Panc1 (cell line): ENCODE measurements around the gene CCHCR1. TPM values are rescaled to one million over a fixed set of nuclear protein-coding genes. Genes with fewer than 3 reads are reported as not detected.

Experiments
- ATAC-seq: fragments of 200-7000 bp; cut with Tn5 transposase; 2 replicates; pipeline ENCODE4 v1.9.1; 2020; ENCODE audit warnings: mild to moderate bottlenecking, moderate library complexity
- BruUV-seq: library from RNA; stranded (reverse); fragments of 400-500 nt; replicated peaks from 2 replicates; lab custom pipeline; 2021; lab: Mats Ljungman, UMichigan
- CTCF ChIA-PET: fragments of 300-600 bp; sonication (Branson Sonifier 250); formaldehyde crosslinking; loops from one replicate; lab custom pipeline; 2022; ENCODE audit warnings: antibody characterized with exemption; lab: Charles Lee
- POLR2A ChIA-PET: fragments of 300-600 bp; sonication (Branson Sonifier 250); formaldehyde crosslinking; loops from one replicate; lab custom pipeline; 2022; ENCODE audit warnings: antibody characterized with exemption; lab: Charles Lee
- DNase-seq: peaks from one replicate; pipeline ENCODE4 v3.0.0-alpha.2; 2010; ENCODE audit warnings: low read depth, low spot score
- H3K27ac ChIP-seq: 2 replicates; pipeline ENCODE4 v1.5.1; 2011; ENCODE audit warnings: mild to moderate bottlenecking, low read length, inconsistent platforms
- H3K27me3 ChIP-seq: fragments of 200-500 bp; sonication (Bioruptor generic); 2 replicates; pipeline ENCODE4 v1.6.0; 2014; ENCODE audit warnings: low read length, inconsistent platforms; ENCODE audit not compliant: control insufficient read depth, insufficient read depth
- H3K36me3 ChIP-seq: fragments of 200-500 bp; sonication (Bioruptor generic); 2 replicates; pipeline ENCODE4 v1.5.1; 2014; ENCODE audit warnings: inconsistent platforms, mild to moderate bottlenecking, low read length, moderate library complexity; ENCODE audit not compliant: control insufficient read depth, insufficient read depth
- H3K4me1 ChIP-seq: 2 replicates; pipeline ENCODE4 v1.5.1; 2011; ENCODE audit warnings: inconsistent platforms, mild to moderate bottlenecking, low read length, moderate library complexity; ENCODE audit not compliant: control insufficient read depth, insufficient read depth
- H3K4me3 ChIP-seq, 2 experiments: 2 replicates each; pipeline ENCODE4 v1.5.1; 2011 to 2012; ENCODE audit warnings: low read depth in 2 of 2, low read length in 2 of 2, mild to moderate bottlenecking in 2 of 2, inconsistent platforms in 1 of 2, moderate library complexity in 1 of 2
- H3K9me3 ChIP-seq: fragments of 200-500 bp; sonication (Bioruptor generic); 2 replicates; pipeline ENCODE4 v1.5.1; 2014; ENCODE audit warnings: low read depth, mild to moderate bottlenecking, inconsistent platforms, low read length, moderate library complexity; ENCODE audit not compliant: control insufficient read depth, insufficient read depth
- POLR2AphosphoS5 ChIP-seq: IDR thresholded peaks from 2 replicates; pipeline ENCODE4 v1.6.1; 2012; ENCODE audit warnings: mild to moderate bottlenecking, low read depth, low read length, moderate library complexity
- SIN3A ChIP-seq: IDR thresholded peaks from 2 replicates; pipeline ENCODE4 v1.6.1; 2012; ENCODE audit warnings: low read depth, mild to moderate bottlenecking, low read length, moderate library complexity, borderline replicate concordance; ENCODE audit not compliant: insufficient read depth
- TCF7L2 ChIP-seq: IDR thresholded peaks from 2 replicates; pipeline ENCODE4 v1.6.1; 2011; ENCODE audit warnings: mild to moderate bottlenecking, low read depth, low read length, inconsistent platforms
- in situ Hi-C: cut with HindIII; loops from 2 replicates; pipeline ENCODE4 v1.10.0; 2016; ENCODE audit warnings: low sequenced_read_pairs, low pct_unique_long_range_greater_than_20kb
- intact Hi-C: fragments of 100-400 bp; cut with micrococcal nuclease; formaldehyde crosslinking; loops from one replicate; pipeline ENCODE4 v1.10.0; 2022; ENCODE audit not compliant: unreplicated experiment
- total RNA-seq: library from RNA; stranded (reverse); gene quantifications from one replicate; pipeline ENCODE4 v1.2.1, GENCODE V29; 2021; ENCODE audit not compliant: unreplicated experiment
- TF ChIP-seq, protein P1 (sequence below): fragments of 450-650 bp; IDR thresholded peaks from 2 replicates; pipeline ENCODE4 v1.5.1; 2017; ENCODE audit warnings: mild to moderate bottlenecking
- TF ChIP-seq, protein P2 (sequence below), 2 experiments: IDR thresholded peaks; 2 replicates each; pipeline ENCODE4 v1.6.1; 2011 to 2012; ENCODE audit warnings: low read depth in 2 of 2, control low read depth in 1 of 2, low read length in 1 of 2, mild to moderate bottlenecking in 1 of 2, moderate library complexity in 1 of 2; ENCODE audit not compliant: insufficient read depth in 1 of 2

The CCHCR1 gene
- total RNA-seq, 1 experiment from 2014 or later: 37.1 TPM

DNA sequence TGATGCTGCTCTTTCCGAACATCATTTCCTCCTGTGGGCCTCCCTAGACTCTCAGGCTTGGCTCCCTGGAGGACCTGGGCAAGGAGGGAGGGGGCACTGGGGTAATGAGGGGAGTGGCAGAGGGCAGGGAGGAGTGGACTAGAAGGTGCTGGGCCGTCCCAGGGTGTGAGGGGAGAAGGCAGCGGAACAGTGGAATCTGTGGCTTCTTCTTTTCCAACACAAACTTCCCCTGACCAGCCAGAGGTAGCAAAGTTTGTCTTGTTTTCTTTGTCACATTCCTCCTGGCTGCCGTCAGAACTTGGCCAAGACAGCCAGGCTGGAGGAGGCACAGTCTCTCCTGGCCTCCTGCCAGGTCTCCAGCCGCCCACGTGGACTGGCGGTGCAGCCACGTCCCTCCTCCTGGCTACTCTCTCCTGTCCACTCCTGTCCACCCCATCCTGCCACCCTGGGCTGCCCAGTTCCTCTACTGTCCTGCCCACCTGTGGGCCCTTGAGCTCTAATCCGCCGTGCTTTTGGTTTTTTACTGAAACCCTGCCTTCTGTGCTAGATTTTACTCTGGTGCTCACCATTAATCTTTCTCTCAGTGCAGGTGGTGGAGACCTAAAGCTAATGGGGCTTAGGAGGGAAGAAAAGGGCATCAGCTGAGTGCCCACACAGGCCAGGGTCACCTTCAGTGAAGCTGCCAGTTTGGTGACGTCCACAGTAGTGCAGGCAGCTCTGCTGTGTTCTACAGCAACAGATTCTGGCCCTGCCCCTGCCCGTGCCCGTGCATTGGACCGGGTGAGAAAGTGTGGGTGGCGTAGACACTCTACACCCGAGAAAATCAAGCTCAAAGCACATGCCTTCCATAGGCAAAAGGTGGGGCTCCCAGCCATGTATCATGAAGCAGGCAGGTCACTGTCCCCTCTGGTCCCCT lies 34.6 kb downstream of the CCHCR1 start:
- Histone ChIP-seq H3K4me1 (peaks cover 20% of the 10 kb centered on the region), H3K4me3 (0 out of 4 replicates have a peak overlapping the region, but pooled peaks of 1 of the 2 experiments have one; percentile 0), H3K36me3 (no peaks in the 10 kb centered on the region), H3K27ac (peak overlapping the region; percentile 62; the same call in 1 of the 2 replicates), H3K27me3 (no peaks in the 10 kb centered on the region), H3K9me3 (no peaks in the 10 kb centered on the region)
- peak; percentile 52; the same call in 1 of the 2 replicates for TF ChIP-seq POLR2AphosphoS5
- TF ChIP-seq TCF7L2: no peak
- TF ChIP-seq, protein P1, sequence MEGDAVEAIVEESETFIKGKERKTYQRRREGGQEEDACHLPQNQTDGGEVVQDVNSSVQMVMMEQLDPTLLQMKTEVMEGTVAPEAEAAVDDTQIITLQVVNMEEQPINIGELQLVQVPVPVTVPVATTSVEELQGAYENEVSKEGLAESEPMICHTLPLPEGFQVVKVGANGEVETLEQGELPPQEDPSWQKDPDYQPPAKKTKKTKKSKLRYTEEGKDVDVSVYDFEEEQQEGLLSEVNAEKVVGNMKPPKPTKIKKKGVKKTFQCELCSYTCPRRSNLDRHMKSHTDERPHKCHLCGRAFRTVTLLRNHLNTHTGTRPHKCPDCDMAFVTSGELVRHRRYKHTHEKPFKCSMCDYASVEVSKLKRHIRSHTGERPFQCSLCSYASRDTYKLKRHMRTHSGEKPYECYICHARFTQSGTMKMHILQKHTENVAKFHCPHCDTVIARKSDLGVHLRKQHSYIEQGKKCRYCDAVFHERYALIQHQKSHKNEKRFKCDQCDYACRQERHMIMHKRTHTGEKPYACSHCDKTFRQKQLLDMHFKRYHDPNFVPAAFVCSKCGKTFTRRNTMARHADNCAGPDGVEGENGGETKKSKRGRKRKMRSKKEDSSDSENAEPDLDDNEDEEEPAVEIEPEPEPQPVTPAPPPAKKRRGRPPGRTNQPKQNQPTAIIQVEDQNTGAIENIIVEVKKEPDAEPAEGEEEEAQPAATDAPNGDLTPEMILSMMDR: no peak
- BruUV-seq: no TSS peak
- in situ Hi-C loops: no loop called here
- intact Hi-C loops: no loop called here
- DNase-seq (no peak), ATAC-seq (peak; percentile 80)
- ChIA-PET POLR2A (no interaction called here), CTCF (no interaction called here)

- BruUV-seq: no TSS peak
- no peak overlapping the region for H3K4me3 ChIP-seq
- H3K36me3 ChIP-seq: no peaks in the 10 kb centered on the region
- DNase-seq (no peak), ATAC-seq (no peak)
- no peak overlapping the region for H3K27ac ChIP-seq
- H3K4me1 ChIP-seq: peaks cover 19% of the 10 kb centered on the region
- no peak for TF ChIP-seq POLR2AphosphoS5
- TF ChIP-seq, protein P2, sequence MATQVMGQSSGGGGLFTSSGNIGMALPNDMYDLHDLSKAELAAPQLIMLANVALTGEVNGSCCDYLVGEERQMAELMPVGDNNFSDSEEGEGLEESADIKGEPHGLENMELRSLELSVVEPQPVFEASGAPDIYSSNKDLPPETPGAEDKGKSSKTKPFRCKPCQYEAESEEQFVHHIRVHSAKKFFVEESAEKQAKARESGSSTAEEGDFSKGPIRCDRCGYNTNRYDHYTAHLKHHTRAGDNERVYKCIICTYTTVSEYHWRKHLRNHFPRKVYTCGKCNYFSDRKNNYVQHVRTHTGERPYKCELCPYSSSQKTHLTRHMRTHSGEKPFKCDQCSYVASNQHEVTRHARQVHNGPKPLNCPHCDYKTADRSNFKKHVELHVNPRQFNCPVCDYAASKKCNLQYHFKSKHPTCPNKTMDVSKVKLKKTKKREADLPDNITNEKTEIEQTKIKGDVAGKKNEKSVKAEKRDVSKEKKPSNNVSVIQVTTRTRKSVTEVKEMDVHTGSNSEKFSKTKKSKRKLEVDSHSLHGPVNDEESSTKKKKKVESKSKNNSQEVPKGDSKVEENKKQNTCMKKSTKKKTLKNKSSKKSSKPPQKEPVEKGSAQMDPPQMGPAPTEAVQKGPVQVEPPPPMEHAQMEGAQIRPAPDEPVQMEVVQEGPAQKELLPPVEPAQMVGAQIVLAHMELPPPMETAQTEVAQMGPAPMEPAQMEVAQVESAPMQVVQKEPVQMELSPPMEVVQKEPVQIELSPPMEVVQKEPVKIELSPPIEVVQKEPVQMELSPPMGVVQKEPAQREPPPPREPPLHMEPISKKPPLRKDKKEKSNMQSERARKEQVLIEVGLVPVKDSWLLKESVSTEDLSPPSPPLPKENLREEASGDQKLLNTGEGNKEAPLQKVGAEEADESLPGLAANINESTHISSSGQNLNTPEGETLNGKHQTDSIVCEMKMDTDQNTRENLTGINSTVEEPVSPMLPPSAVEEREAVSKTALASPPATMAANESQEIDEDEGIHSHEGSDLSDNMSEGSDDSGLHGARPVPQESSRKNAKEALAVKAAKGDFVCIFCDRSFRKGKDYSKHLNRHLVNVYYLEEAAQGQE (IDR thresholded peaks at IDR 0.05; ENCODE audit: insufficient read depth in 1 of 2, low read depth in 2 of 2, low read length in 1 of 2): no peak
- no peak for TF ChIP-seq TCF7L2
- TF ChIP-seq, protein P1: no peak
- TF ChIP-seq SIN3A: no peak
- ChIA-PET CTCF (interaction anchor here (0.5 kb wide), 1 partner anchor 207 kb away, joined by 3 read pairs; no protein-coding TSS in a partner anchor), POLR2A (no interaction called here)
- intact Hi-C loops: no loop called here
- no peaks in the 10 kb centered on the region for H3K27me3 ChIP-seq
- H3K9me3 ChIP-seq: no peaks in the 10 kb centered on the region
- in situ Hi-C loops: no loop called here
These were observed 36.3 kb downstream of the CCHCR1 start for GRCh38 chr6:31121131-31121790.
